GM13976 (cell line): ENCODE data around the gene GPHN.
"Not testable (repeated sequence)": the region's sequence is repeated elsewhere in the genome, so short reads cannot be mapped to it uniquely, and the experiment has no call there.

ENCODE experiments used
- DNase-seq: peaks from one replicate; pipeline ENCODE4 v3.0.0; 2012; ENCODE audit warnings: low spot score
- in situ Hi-C: fragments of 300-500 bp; cut with MboI; formaldehyde crosslinking; loops from one replicate; pipeline ENCODE4 v1.12.0; 2022; ENCODE audit warnings: low sequenced_read_pairs, mixed read lengths, inconsistent platforms; ENCODE audit not compliant: unreplicated experiment
- TF ChIP-seq, protein P1 (sequence below): IDR thresholded peaks from 2 replicates; pipeline ENCODE4 v1.5.1; 2012; ENCODE audit warnings: borderline replicate concordance, mild to moderate bottlenecking; ENCODE audit not compliant: insufficient read depth; ENCODE audit errors: extremely low read depth, missing control alignments, control extremely low read depth

GPHN gene

DNA sequence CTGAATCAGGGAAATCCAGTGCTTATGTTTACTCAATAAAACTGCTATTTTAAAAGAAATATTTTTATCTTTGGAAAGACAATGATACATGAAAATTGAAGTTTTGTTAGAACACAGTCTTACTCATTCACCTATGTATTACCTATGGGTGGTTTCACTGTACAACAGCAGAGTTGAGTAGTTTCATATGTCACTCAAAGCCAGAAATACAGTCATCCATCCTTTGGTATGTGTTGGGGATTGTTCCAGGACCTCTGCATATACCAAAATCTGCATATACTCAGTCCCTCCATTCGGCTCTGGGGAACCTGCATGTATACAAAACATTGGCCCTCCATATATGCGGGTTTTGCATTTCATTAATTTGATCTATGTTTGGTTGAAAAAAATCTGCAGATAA, 190.6 kb downstream of the GPHN start:
- TF ChIP-seq, protein P1, sequence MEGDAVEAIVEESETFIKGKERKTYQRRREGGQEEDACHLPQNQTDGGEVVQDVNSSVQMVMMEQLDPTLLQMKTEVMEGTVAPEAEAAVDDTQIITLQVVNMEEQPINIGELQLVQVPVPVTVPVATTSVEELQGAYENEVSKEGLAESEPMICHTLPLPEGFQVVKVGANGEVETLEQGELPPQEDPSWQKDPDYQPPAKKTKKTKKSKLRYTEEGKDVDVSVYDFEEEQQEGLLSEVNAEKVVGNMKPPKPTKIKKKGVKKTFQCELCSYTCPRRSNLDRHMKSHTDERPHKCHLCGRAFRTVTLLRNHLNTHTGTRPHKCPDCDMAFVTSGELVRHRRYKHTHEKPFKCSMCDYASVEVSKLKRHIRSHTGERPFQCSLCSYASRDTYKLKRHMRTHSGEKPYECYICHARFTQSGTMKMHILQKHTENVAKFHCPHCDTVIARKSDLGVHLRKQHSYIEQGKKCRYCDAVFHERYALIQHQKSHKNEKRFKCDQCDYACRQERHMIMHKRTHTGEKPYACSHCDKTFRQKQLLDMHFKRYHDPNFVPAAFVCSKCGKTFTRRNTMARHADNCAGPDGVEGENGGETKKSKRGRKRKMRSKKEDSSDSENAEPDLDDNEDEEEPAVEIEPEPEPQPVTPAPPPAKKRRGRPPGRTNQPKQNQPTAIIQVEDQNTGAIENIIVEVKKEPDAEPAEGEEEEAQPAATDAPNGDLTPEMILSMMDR: no peak
- no peak for DNase-seq
- in situ Hi-C loops: no loop called here

DNA sequence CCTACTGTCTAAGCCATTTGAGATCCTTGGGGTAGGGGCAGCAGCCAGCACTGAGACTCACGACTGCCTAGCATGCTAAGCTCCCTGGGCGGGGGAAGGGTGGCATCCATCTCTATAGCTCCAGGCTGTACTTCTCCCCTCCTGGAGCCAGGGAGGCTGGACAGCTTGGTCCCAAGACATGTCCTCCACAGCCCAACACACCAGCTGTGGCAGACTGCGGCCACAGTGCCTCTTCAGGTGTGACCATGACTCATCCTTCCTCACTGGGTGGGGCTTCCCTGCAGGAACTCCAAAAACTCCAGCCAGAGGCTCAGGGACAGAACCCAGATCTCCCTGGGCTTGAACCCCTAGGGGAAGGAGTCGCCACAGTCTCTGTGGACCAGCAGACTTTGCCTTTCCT, 193.9 kb downstream of the GPHN start:
- TF ChIP-seq, protein P1: no peak
- in situ Hi-C loops: no loop called here
- DNase-seq: no peak

DNA sequence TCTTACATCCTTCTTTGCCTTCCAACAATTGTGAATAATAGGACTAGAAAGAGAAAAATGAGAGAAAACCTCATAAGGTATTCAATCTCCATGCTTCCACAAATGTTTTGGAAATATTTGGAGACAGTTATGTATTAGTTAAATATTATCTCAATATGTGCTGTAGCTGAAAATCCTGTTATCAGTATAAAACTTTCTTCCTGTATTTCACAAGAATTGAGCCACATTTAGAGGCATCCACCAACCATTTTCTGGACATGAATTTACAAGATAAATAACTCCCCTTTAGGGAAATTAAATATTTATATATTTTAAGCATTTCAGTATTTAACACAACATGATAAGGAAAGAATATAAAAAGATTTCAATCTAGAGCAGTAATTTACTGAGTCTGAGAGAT, 200.3 kb downstream of the GPHN start:
- in situ Hi-C loops: no loop called here
- TF ChIP-seq, protein P1: no peak
- DNase-seq: no peak

DNA sequence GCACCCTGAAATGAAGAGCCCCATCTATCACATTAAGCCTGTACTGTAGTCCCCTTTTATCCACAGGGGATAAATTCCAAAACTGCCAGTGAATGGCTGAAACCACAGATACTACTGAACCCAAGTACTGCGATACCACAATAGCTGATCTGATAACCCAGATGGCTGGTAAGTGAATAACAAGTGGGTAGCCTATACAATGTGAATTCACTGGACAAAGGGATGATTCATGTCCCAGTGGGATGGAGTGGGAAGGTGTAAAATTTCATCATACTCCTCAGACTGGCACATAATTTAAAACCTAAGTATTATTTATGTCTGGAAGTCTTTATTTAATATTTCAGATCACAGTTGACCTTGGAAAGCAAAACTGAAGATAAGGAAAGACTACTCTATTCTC, 201.3 kb downstream of the GPHN start:
- in situ Hi-C loops: no loop called here
- TF ChIP-seq, protein P1: no peak
- no peak for DNase-seq

DNA sequence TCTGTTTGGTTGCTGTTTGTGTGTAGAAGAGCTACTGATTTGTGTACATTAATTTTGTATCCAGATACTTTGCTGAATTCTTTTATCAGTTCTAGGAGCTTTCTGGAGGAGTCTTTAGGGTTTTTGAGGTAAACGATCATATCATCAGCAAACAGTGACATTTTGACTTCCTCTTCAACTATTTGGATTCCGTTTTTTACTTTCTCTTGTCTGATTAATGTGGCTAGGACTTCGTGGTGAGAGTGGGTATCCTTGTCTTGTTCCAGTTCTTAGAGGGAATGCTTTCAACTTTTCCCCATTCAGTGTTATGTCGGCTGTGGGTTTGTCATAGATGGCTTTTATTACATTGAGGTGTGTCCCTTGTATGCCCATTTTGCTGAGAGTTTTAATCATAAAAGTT, 206.3 kb downstream of the GPHN start:
- in situ Hi-C loops, DNase-seq: not testable (repeated sequence)

DNA sequence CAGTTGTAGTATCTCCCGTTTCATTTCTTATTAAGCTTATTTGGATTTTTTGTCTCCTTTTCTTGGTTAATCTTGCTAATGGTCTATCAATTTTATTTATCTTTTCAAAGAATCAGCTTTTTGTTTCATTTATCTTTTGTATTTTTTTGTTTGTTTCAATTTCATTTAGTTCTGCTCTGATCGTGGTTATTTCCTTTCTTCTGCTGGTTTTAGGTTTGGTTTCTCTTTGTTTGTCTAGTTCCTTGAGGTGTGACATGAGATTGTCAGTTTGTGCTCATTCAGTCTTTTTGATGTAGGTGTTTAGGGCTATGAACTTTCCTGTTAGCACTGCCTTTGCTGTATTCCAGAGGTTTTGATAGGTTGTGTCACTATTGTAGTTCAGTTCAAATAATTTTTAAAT, 207.4 kb downstream of the GPHN start:
- DNase-seq, in situ Hi-C loops: not testable (repeated sequence)

DNA sequence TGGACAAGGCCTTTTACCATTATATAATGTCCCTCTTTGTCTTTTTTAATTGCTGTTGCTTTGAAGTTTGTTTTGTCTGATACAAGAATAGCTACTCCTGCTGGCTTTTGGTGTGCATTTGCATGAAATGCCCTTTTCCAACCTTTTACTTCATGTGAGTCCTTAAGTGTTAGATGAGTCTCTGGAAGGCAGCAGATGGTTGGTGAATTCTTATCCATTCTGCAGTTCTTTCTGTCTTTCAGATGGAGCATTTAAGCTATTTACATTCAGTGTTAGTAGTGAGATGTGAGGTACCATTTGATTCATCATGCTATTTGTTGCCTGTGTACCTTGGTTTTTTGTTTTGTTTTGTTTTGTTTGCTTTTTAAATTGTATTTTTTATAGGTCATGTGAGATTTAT, 208.3 kb downstream of the GPHN start:
- TF ChIP-seq, protein P1: no peak
- in situ Hi-C loops: no loop called here
- no peak for DNase-seq

DNA sequence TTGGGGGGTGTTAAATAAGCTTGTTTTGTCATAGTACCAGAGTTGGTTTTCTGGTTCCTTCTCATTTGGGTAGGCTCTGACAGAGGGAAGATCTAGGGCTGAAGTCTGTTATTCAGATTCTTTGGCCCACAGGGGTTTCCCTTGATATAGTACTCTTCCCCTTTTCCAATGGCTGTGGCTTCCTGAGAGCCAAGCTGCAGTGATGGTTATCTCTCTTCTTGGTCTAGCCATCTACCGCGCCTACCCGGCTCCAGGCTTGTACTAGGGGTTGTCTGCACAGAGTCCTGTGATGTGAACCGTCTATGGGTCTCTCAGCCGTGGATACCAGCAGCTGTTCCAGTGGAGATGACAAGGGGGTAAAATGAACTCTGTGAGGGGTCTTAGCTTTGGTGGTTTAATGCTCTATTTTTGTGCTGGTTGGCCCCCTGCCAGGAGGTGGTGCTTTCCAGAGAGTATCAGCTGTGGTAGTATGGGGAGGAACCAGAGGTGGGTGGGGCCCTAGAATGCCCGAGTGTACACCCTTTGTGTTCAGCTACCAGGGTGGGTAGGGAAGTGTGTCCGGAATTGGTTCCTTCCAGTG, 209.7 kb downstream of the GPHN start:
- TF ChIP-seq, protein P1: no peak
- in situ Hi-C loops: no loop called here
- DNase-seq: no peak
